ENCODE results near the gene PCLO. TPM values are rescaled to one million over a fixed set of nuclear protein-coding genes. Genes with fewer than 3 reads are reported as not detected.
A peak's percentile ranks its signal among the peaks of the same experiment; 100 is the strongest.

The PCLO gene
- total RNA-seq (ENCODE audit: unreplicated experiment) = 17.4 TPM
- long read RNA-seq, partial matches to known transcripts = 1 of 2 reads
- long read RNA-seq, other reads (novel, unspliced or antisense) = 1 of 2 reads

GRCh38 chr7:83162402-83163256 is at the start of gene PCLO:
Gene PCLO, minus strand, starts transcription at chr7:83162884. Its CDS starts 292 bp downstream, at chr7:83162592.
- DNase-seq = peak; percentile 90
- H3K9me3 Mint-ChIP-seq (ENCODE audit: unreplicated experiment) = peaks cover 5% of the 10 kb centered on the region
- peak within 1 kb of the TSS; percentile 99 for H3K4me3 Mint-ChIP-seq (ENCODE audit: unreplicated experiment)
- peak within 1 kb of the TSS; percentile 98 for H3K27ac Mint-ChIP-seq (ENCODE audit: unreplicated experiment)
- no peaks in the 10 kb centered on the region for H3K27me3 Mint-ChIP-seq (ENCODE audit: unreplicated experiment)
- no peaks in the 10 kb centered on the region for H3K36me3 Mint-ChIP-seq (ENCODE audit: unreplicated experiment)
- H3K4me1 Mint-ChIP-seq (ENCODE audit: low read depth, unreplicated experiment) = peaks cover 2% of the 10 kb centered on the region
- TF ChIP-seq CTCF (IDR thresholded peaks at IDR 0.05; ENCODE audit: partially characterized antibody, unreplicated experiment) = no peak

- Mint-ChIP-seq H3K27ac (ENCODE audit: unreplicated experiment) (no peak overlapping the region), H3K36me3 (ENCODE audit: unreplicated experiment) (no peaks in the 10 kb centered on the region), H3K4me1 (ENCODE audit: low read depth, unreplicated experiment) (no peaks in the 10 kb centered on the region), H3K9me3 (ENCODE audit: unreplicated experiment) (no peaks in the 10 kb centered on the region), H3K27me3 (ENCODE audit: unreplicated experiment) (no peaks in the 10 kb centered on the region), H3K4me3 (ENCODE audit: unreplicated experiment) (no peak overlapping the region)
- DNase-seq = no peak
- TF ChIP-seq CTCF (IDR thresholded peaks at IDR 0.05; ENCODE audit: partially characterized antibody, unreplicated experiment) = no peak
Observed at GRCh38 chr7:83211685-83212084, 49.0 kb upstream of the PCLO start.

GRCh38 chr7:83210479-83210878 is 47.8 kb upstream of the PCLO start:
- H3K4me1 Mint-ChIP-seq (ENCODE audit: low read depth, unreplicated experiment) = no peaks in the 10 kb centered on the region
- DNase-seq = no peak
- H3K9me3 Mint-ChIP-seq (ENCODE audit: unreplicated experiment) = no peaks in the 10 kb centered on the region
- TF ChIP-seq CTCF (IDR thresholded peaks at IDR 0.05; ENCODE audit: partially characterized antibody, unreplicated experiment) = no peak
- H3K36me3 Mint-ChIP-seq (ENCODE audit: unreplicated experiment) = no peaks in the 10 kb centered on the region
- no peak overlapping the region for H3K4me3 Mint-ChIP-seq (ENCODE audit: unreplicated experiment)
- no peaks in the 10 kb centered on the region for H3K27me3 Mint-ChIP-seq (ENCODE audit: unreplicated experiment)
- no peak overlapping the region for H3K27ac Mint-ChIP-seq (ENCODE audit: unreplicated experiment)

- no peak for DNase-seq
- no peaks in the 10 kb centered on the region for H3K9me3 Mint-ChIP-seq (ENCODE audit: unreplicated experiment)
- H3K4me3 Mint-ChIP-seq (ENCODE audit: unreplicated experiment) = no peak overlapping the region
- H3K27me3 Mint-ChIP-seq (ENCODE audit: unreplicated experiment) = no peaks in the 10 kb centered on the region
- H3K27ac Mint-ChIP-seq (ENCODE audit: unreplicated experiment) = no peak overlapping the region
- H3K36me3 Mint-ChIP-seq (ENCODE audit: unreplicated experiment) = no peaks in the 10 kb centered on the region
- TF ChIP-seq CTCF (IDR thresholded peaks at IDR 0.05; ENCODE audit: partially characterized antibody, unreplicated experiment) = no peak
- H3K4me1 Mint-ChIP-seq (ENCODE audit: low read depth, unreplicated experiment) = no peaks in the 10 kb centered on the region
Observed at GRCh38 chr7:83204715-83205114, 42.0 kb upstream of the PCLO start.

- H3K27ac Mint-ChIP-seq (ENCODE audit: unreplicated experiment) = no peak overlapping the region
- no peaks in the 10 kb centered on the region for H3K4me1 Mint-ChIP-seq (ENCODE audit: low read depth, unreplicated experiment)
- no peaks in the 10 kb centered on the region for H3K9me3 Mint-ChIP-seq (ENCODE audit: unreplicated experiment)
- DNase-seq = no peak
- no peak for TF ChIP-seq CTCF (IDR thresholded peaks at IDR 0.05; ENCODE audit: partially characterized antibody, unreplicated experiment)
- no peaks in the 10 kb centered on the region for H3K36me3 Mint-ChIP-seq (ENCODE audit: unreplicated experiment)
- H3K4me3 Mint-ChIP-seq (ENCODE audit: unreplicated experiment) = no peak overlapping the region
- H3K27me3 Mint-ChIP-seq (ENCODE audit: unreplicated experiment) = no peaks in the 10 kb centered on the region
Observed at GRCh38 chr7:83201355-83201754, 38.7 kb upstream of the PCLO start.

All from glutamatergic neuron (in vitro differentiated cells).